Prostate gland (tissue), 2 donors: ENCODE data around the gene CERS6.

Experiments
- POLR2A ChIP-seq: fragments of 450-650 bp; IDR thresholded peaks from one replicate; pipeline ENCODE4 v1.6.1; 2016; ENCODE audit warnings: antibody characterized with exemption, mild to moderate bottlenecking
- TF ChIP-seq, protein P1 (sequence below), 4 experiments: fragments of 200-600 bp in 2 of 4; fragments of 450-650 bp in 2 of 4; sonication (generic) in 2 of 4; IDR thresholded peaks; 1 replicate in 3 of 4; 2 replicates in 1 of 4; pipeline ENCODE4 v1.5.1; 2016 to 2019; ENCODE audit warnings: antibody characterized with exemption in 4 of 4, mild to moderate bottlenecking in 2 of 4, moderate library complexity in 2 of 4

- TF ChIP-seq, protein P1, sequence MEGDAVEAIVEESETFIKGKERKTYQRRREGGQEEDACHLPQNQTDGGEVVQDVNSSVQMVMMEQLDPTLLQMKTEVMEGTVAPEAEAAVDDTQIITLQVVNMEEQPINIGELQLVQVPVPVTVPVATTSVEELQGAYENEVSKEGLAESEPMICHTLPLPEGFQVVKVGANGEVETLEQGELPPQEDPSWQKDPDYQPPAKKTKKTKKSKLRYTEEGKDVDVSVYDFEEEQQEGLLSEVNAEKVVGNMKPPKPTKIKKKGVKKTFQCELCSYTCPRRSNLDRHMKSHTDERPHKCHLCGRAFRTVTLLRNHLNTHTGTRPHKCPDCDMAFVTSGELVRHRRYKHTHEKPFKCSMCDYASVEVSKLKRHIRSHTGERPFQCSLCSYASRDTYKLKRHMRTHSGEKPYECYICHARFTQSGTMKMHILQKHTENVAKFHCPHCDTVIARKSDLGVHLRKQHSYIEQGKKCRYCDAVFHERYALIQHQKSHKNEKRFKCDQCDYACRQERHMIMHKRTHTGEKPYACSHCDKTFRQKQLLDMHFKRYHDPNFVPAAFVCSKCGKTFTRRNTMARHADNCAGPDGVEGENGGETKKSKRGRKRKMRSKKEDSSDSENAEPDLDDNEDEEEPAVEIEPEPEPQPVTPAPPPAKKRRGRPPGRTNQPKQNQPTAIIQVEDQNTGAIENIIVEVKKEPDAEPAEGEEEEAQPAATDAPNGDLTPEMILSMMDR (IDR thresholded peaks at IDR 0.05), result no peak
- TF ChIP-seq POLR2A, result no peak
These were observed 31.7 kb upstream of the CERS6 start for GRCh38 chr2:168424112-168424951.
